ENCODE results near the gene MEIG1.

- TF ChIP-seq POLR2A (IDR thresholded peaks at IDR 0.05; ENCODE audit: low read length): no peak
- TF ChIP-seq GATA1 (IDR thresholded peaks at IDR 0.05; ENCODE audit: low read depth, low read length): no peak
Measured at GRCh38 chr10:14958872-14959220, 342 bp upstream of the MEIG1 start.
